ENCODE results near the gene EMX1.
A peak's percentile ranks its signal among the peaks of the same experiment; 100 is the strongest.

EMX1 gene

GRCh38 chr2:72925328-72925943, 8.1 kb downstream of the EMX1 start:
- no peak for TF ChIP-seq POLR2A (IDR thresholded peaks at IDR 0.05; ENCODE audit: low read depth, low read length)
- FAIRE-seq (no peak), DNase-seq (ENCODE audit: insufficient read length, low spot score) (no peak)

GRCh38 chr2:72926368-72926767, 9.0 kb downstream of the EMX1 start:
- DNase-seq (ENCODE audit: insufficient read length, low spot score): no peak
- TF ChIP-seq POLR2A (IDR thresholded peaks at IDR 0.05; ENCODE audit: low read depth, low read length): no peak
- FAIRE-seq: no peak

DNA sequence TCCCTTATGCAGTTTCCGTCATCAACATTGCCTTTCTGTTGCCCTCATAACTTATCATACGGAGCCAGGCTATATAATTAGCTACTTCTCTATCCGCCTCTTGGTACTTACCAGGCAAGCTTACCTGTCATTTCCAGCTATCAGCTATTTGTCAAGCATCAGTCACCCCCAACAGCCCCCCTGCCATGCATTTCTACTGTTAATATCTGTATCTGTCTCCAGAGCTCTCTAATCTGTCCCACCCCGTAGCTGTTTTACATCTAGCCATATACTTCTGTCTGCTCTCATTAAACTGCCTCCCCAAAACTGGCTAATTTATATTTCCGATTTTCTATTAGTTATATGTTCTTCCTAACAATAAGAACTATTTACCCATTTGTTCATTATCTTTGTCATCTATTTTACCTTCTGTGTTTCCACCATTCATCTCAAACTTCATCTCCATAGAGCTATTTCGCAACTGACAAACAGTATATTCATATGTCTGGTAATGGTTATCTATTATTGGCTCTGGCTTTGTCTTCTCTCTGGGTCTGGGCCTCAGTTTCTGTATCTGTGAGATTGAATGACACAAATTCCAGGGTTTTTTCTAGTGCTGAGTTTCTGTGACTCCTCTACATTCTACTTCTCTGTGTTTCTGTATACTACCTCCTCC, 9.6 kb downstream of the EMX1 start:
- no peak for TF ChIP-seq POLR2A (IDR thresholded peaks at IDR 0.05; ENCODE audit: low read depth, low read length)
- no peak for FAIRE-seq
- DNase-seq (ENCODE audit: insufficient read length, low spot score): no peak

GRCh38 chr2:72927619-72928550, 10.6 kb downstream of the EMX1 start:
- DNase-seq (ENCODE audit: insufficient read length, low spot score): no peak
- FAIRE-seq: no peak
- no peak for TF ChIP-seq POLR2A (IDR thresholded peaks at IDR 0.05; ENCODE audit: low read depth, low read length)

DNA sequence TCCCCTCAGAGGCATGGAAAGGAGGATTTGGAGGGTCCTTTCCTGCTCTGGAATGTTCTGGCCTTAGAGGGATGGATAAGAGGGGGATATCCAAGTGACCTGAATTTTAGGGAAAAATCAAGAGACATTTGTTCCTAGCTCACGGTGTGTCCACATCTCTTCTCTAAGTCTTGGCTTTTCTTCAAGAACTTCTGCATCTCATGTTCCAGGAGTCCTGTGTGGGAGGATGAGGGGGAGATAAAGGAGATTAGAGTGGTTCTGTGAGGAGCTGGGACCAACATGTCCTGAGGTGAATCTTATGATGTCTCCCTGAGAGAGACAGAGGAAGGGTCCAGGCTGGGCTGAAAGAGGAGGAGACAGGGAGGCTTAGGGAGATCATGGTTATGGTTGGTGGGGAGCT, 11.7 kb downstream of the EMX1 start:
- no peak for TF ChIP-seq POLR2A (IDR thresholded peaks at IDR 0.05; ENCODE audit: low read depth, low read length)
- DNase-seq (ENCODE audit: insufficient read length, low spot score): no peak
- no peak for FAIRE-seq

- FAIRE-seq: no peak
- peak; percentile 98 for DNase-seq (ENCODE audit: insufficient read length, low spot score)
- no peak for TF ChIP-seq POLR2A (IDR thresholded peaks at IDR 0.05; ENCODE audit: low read depth, low read length)
Observed at GRCh38 chr2:72931280-72931910, 14.1 kb downstream of the EMX1 start.

GRCh38 chr2:72932045-72932740, 14.9 kb downstream of the EMX1 start:
- FAIRE-seq (no peak), DNase-seq (ENCODE audit: insufficient read length, low spot score) (peak; percentile 67)
- TF ChIP-seq POLR2A (IDR thresholded peaks at IDR 0.05; ENCODE audit: low read depth, low read length): no peak

DNA sequence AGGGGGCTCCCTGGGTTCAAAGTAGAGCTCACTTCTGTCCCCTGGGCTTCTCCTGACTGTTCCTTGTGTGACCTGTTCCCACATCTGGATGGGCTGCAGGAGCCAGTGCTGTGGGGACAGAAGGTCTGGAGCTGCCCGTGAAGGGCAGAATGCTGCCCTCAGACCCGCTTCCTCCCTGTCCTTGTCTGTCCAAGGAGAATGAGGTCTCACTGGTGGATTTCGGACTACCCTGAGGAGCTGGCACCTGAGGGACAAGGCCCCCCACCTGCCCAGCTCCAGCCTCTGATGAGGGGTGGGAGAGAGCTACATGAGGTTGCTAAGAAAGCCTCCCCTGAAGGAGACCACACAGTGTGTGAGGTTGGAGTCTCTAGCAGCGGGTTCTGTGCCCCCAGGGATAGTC, 15.5 kb downstream of the EMX1 start:
- no peak for FAIRE-seq
- TF ChIP-seq POLR2A (IDR thresholded peaks at IDR 0.05; ENCODE audit: low read depth, low read length): no peak

DNA sequence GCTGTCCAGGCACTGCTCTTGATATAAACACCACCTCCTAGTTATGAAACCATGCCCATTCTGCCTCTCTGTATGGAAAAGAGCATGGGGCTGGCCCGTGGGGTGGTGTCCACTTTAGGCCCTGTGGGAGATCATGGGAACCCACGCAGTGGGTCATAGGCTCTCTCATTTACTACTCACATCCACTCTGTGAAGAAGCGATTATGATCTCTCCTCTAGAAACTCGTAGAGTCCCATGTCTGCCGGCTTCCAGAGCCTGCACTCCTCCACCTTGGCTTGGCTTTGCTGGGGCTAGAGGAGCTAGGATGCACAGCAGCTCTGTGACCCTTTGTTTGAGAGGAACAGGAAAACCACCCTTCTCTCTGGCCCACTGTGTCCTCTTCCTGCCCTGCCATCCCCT, 15.9 kb downstream of the EMX1 start:
- no peak for DNase-seq (ENCODE audit: insufficient read length, low spot score)
- FAIRE-seq: no peak
- TF ChIP-seq POLR2A (IDR thresholded peaks at IDR 0.05; ENCODE audit: low read depth, low read length): no peak

More for the DNA sequence above, 15.5 kb downstream of the EMX1 start:
- DNase-seq (ENCODE audit: insufficient read length, low spot score): no peak

GRCh38 chr2:72933646-72934151, 16.4 kb downstream of the EMX1 start:
- TF ChIP-seq POLR2A (IDR thresholded peaks at IDR 0.05; ENCODE audit: low read depth, low read length): no peak
- no peak for FAIRE-seq

DNA sequence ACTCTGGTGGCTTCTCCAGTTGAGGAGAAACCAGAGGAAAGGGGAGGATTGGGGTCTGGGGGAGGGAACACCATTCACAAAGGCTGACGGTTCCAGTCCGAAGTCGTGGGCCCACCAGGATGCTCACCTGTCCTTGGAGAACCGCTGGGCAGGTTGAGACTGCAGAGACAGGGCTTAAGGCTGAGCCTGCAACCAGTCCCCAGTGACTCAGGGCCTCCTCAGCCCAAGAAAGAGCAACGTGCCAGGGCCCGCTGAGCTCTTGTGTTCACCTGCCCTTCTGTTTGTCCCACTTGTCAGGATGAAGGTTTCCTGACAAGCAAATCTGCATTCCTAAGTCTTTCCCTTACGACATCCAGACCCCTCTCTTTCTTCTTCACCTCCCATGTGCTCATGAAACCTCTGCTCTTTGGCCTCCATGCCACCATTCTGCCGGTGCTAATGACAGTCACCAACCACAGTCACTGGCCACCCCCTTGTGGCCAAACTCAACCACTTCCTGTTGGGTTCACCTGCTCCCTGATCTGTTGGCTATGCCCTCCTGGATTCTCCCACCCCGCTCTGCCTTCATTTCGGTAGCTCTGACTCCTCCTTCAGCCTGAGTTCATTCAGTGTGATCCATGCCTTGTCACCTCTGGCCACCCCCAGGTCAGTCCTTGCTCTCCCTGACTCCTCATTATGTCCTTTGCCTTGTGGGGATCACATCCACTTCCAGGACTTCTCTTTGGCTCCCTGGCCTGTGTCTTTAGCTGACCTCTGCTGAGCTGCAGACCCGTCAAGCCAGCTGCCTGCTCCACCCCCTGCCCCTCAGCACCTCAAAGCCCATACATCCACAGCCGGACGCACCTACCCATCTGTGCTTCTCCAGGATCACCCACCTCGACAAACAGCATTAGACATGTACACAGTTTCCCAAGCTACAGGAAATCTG, 17.6 kb downstream of the EMX1 start:
- no peak for TF ChIP-seq POLR2A (IDR thresholded peaks at IDR 0.05; ENCODE audit: low read depth, low read length)
- FAIRE-seq (no peak), DNase-seq (ENCODE audit: insufficient read length, low spot score) (no peak)

More at GRCh38 chr2:72933646-72934151, 16.4 kb downstream of the EMX1 start:
- no peak for DNase-seq (ENCODE audit: insufficient read length, low spot score)

GRCh38 chr2:72935611-72935957, 18.3 kb downstream of the EMX1 start:
- TF ChIP-seq POLR2A (IDR thresholded peaks at IDR 0.05; ENCODE audit: low read depth, low read length): no peak
- FAIRE-seq (no peak), DNase-seq (ENCODE audit: insufficient read length, low spot score) (no peak)

All from H54 (cell line).